Keratinocyte (primary cell): Measurements from ENCODE around the gene NSMCE1. TPM values are rescaled to one million over a fixed set of nuclear protein-coding genes. Genes with fewer than 3 reads are reported as not detected.
A peak's percentile ranks its signal among the peaks of the same experiment; 100 is the strongest.

ENCODE experiments used
- DNase-seq: peaks from one replicate; pipeline ENCODE4 v3.0.0-alpha.2; 2011; ENCODE audit warnings: low read depth, missing footprints, low spot score
- FAIRE-seq: peaks from 2 replicates; lab custom pipeline; 2011; peaks lifted over from hg19 to GRCh38; lab: Jason Lieb, UNC
- H2AFZ ChIP-seq: 2 replicates; pipeline ENCODE4 v1.6.0; 2012; ENCODE audit warnings: low read length, control low read depth, inconsistent platforms; ENCODE audit not compliant: control insufficient read depth
- H3K27ac ChIP-seq: 2 replicates; pipeline ENCODE4 v1.5.1; 2011; ENCODE audit warnings: low read length; ENCODE audit not compliant: control insufficient read depth, insufficient read depth
- H3K27me3 ChIP-seq: 3 replicates; pipeline ENCODE4 v1.6.0; 2011; ENCODE audit warnings: low read length; ENCODE audit not compliant: control insufficient read depth, insufficient read depth; ENCODE audit errors: extremely low read depth
- H3K36me3 ChIP-seq, 2 experiments: 2 replicates in 1 of 2; 3 replicates in 1 of 2; pipeline ENCODE4 v1.5.1; 2011; ENCODE audit warnings: low read length in 2 of 2, mild to moderate bottlenecking in 1 of 2; ENCODE audit not compliant: control insufficient read depth in 2 of 2, insufficient read depth in 2 of 2; ENCODE audit errors: extremely low read depth in 1 of 2
- H3K4me1 ChIP-seq: 3 replicates; pipeline ENCODE4 v1.5.1; 2011; ENCODE audit warnings: low read length; ENCODE audit not compliant: control insufficient read depth, insufficient read depth; ENCODE audit errors: extremely low read depth
- H3K4me2 ChIP-seq: 3 replicates; pipeline ENCODE4 v1.6.0; 2011; ENCODE audit warnings: low read depth, low read length; ENCODE audit not compliant: control insufficient read depth, insufficient read depth; ENCODE audit errors: extremely low read depth
- H3K4me3 ChIP-seq, 3 experiments: fragments of 200-600 bp in 1 of 3; sonication (generic) in 1 of 3; 2 replicates in 2 of 3; 3 replicates in 1 of 3; pipeline ENCODE4 v1.5.1; 2011 to 2016; ENCODE audit warnings: low read length in 3 of 3, mild to moderate bottlenecking in 3 of 3, control low read depth in 2 of 3, inconsistent platforms in 1 of 3, low read depth in 1 of 3, mixed read lengths in 1 of 3, mixed run types in 1 of 3, moderate library complexity in 1 of 3; ENCODE audit not compliant: control insufficient read depth in 2 of 3, insufficient read depth in 2 of 3; ENCODE audit errors: extremely low read depth in 1 of 3
- H3K79me2 ChIP-seq: 2 replicates; pipeline ENCODE4 v1.6.0; 2012; ENCODE audit warnings: low read length; ENCODE audit not compliant: control insufficient read depth, insufficient read depth
- H3K9ac ChIP-seq: 3 replicates; pipeline ENCODE4 v1.6.0; 2011; ENCODE audit warnings: low read length; ENCODE audit not compliant: control insufficient read depth, insufficient read depth; ENCODE audit errors: extremely low read depth
- H3K9me1 ChIP-seq: 3 replicates; pipeline ENCODE4 v1.6.0; 2011; ENCODE audit warnings: low read length; ENCODE audit not compliant: control insufficient read depth, insufficient read depth; ENCODE audit errors: extremely low read depth
- H3K9me3 ChIP-seq: 2 replicates; pipeline ENCODE4 v1.5.1; 2012; ENCODE audit warnings: low read depth, low read length; ENCODE audit not compliant: control insufficient read depth
- H4K20me1 ChIP-seq: 3 replicates; pipeline ENCODE4 v1.6.0; 2011; ENCODE audit warnings: low read length; ENCODE audit not compliant: control insufficient read depth, insufficient read depth; ENCODE audit errors: extremely low read depth
- CTCF ChIP-seq, 3 experiments: IDR thresholded peaks in 1 of 3; conservative IDR thresholded peaks in 1 of 3; optimal IDR thresholded peaks in 1 of 3; 2 replicates in 2 of 3; 3 replicates in 1 of 3; pipeline versions ENCODE3 to v1.5.1; 2011; ENCODE audit warnings: low read length in 3 of 3, mild to moderate bottlenecking in 3 of 3, moderate library complexity in 2 of 3, control low read depth in 1 of 3, inconsistent platforms in 1 of 3; ENCODE audit not compliant: insufficient read depth in 2 of 3; ENCODE audit errors: extremely low read depth in 1 of 3
- EZH2 ChIP-seq: IDR thresholded peaks from one replicate; pipeline ENCODE4 v1.6.1; 2012; ENCODE audit warnings: inconsistent platforms, mild to moderate bottlenecking, low read length, moderate library complexity
- dilution Hi-C: fragments of 300-500 bp; cut with MboI; formaldehyde crosslinking; loops from one replicate; pipeline ENCODE4 v1.7.0; 2020; ENCODE audit warnings: low sequenced_read_pairs; ENCODE audit not compliant: extremely low pct_ligation_motif_present
- polyA plus RNA-seq, 5 experiments: library from polyadenylated mRNA; depleted of rRNA in 3 of 5; stranded (reverse) in 3 of 5; stranded (forward) in 1 of 5; unstranded in 1 of 5; fragments of >200 nt; gene quantifications; 1 replicate in 1 of 5; 2 replicates in 3 of 5; 3 replicates in 1 of 5; pipeline versions ENCODE4 v1.2.1 to v1.2.3, GENCODE V29; 2011 to 2012; ENCODE audit warnings: missing spikeins in 2 of 5, low read depth in 1 of 5, low replicate concordance in 1 of 5

The NSMCE1 gene
- polyA plus RNA-seq, 1 donor (not counting 4 experiments of a cell fraction or from before 2014, with no cell fraction given) = 55.9 TPM

DNA sequence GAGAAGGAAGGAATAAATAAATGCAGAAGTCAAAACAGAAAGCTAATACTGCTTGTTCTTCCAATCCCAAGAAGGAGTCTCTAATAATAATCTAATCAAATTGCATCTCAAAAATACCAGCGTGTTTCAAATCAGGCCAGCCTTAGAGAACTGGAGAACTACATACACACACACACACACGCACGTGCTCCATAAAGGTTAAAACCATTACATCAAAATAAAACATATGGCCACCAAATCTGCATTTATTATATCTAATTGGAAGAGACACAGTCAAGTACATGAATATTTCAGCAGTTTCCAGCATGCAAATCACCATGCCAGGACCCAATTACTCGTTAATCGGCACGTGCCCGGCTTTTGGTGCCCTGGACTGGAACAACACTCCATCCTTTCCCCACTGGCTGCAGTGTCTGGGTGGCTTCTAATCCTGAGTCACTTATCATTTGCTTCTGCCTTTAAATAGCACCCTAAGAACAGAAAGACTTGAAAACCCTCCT is 85.6 kb downstream of the NSMCE1 start:
- no peak for FAIRE-seq
- Histone ChIP-seq H3K36me3 (no peaks in the 10 kb centered on the region), H3K27me3 (no peaks in the 10 kb centered on the region)

GRCh38 chr16:27181019-27181790 is 87.4 kb downstream of the NSMCE1 start:
- no peak overlapping the region for H3K4me3 ChIP-seq
- H3K4me1 ChIP-seq = peaks cover 10% of the 10 kb centered on the region
- H4K20me1 ChIP-seq = no peaks in the 10 kb centered on the region
- TF ChIP-seq CTCF (optimal IDR thresholded peaks at IDR 0.05 in 1 of 3, IDR thresholded peaks at IDR 0.05 in 1 of 3, conservative IDR thresholded peaks at IDR 0.05 in 1 of 3; ENCODE audit: extremely low read depth in 1 of 3, insufficient read depth in 2 of 3, low read length in 3 of 3) = peak; percentile 31 to 52 (median 51)
- no peak for TF ChIP-seq EZH2
- no peak overlapping the region for H2AFZ ChIP-seq
- FAIRE-seq (no peak), DNase-seq (no peak)
- no peaks in the 10 kb centered on the region for H3K9me3 ChIP-seq
- H3K9ac ChIP-seq = no peak overlapping the region
- H3K4me2 ChIP-seq = no peak overlapping the region
- H3K36me3 ChIP-seq = no peaks in the 10 kb centered on the region
- dilution Hi-C loops = no loop called here
- H3K27me3 ChIP-seq = no peaks in the 10 kb centered on the region
- no peaks in the 10 kb centered on the region for H3K9me1 ChIP-seq
- no peak overlapping the region for H3K27ac ChIP-seq
- no peaks in the 10 kb centered on the region for H3K79me2 ChIP-seq

More for the DNA sequence above, 85.6 kb downstream of the NSMCE1 start:
- TF ChIP-seq EZH2 = no peak
- no peak for TF ChIP-seq CTCF (optimal IDR thresholded peaks at IDR 0.05 in 1 of 3, IDR thresholded peaks at IDR 0.05 in 1 of 3, conservative IDR thresholded peaks at IDR 0.05 in 1 of 3; ENCODE audit: extremely low read depth in 1 of 3, insufficient read depth in 2 of 3, low read length in 3 of 3)
- Histone ChIP-seq H3K4me2 (no peak overlapping the region), H3K9me3 (no peaks in the 10 kb centered on the region), H2AFZ (no peak overlapping the region), H3K4me1 (no peaks in the 10 kb centered on the region), H3K4me3 (no peak overlapping the region), H3K9ac (no peak overlapping the region), H4K20me1 (no peaks in the 10 kb centered on the region), H3K9me1 (no peaks in the 10 kb centered on the region), H3K27ac (no peak overlapping the region), H3K79me2 (no peaks in the 10 kb centered on the region)
- dilution Hi-C loops = no loop called here
- DNase-seq = no peak
